Right renal pelvis (tissue), 4 donors: ENCODE data around the gene NINL. TPM values are rescaled to one million over a fixed set of nuclear protein-coding genes. Genes with fewer than 3 reads are reported as not detected.
"Not testable (repeated sequence)": the region's sequence is repeated elsewhere in the genome, so short reads cannot be mapped to it uniquely, and the experiment has no call there.

Experiments used
- DNase-seq, 4 donors: peaks; one replicate each; pipeline ENCODE4 v3.0.0-alpha.2; 2013; ENCODE audit warnings: low read depth in 4 of 4, low spot score in 3 of 4, missing footprints in 1 of 4
- polyA plus RNA-seq, 4 donors: library from polyadenylated mRNA; unstranded; fragments of 120-200 nt; gene quantifications; one replicate each; pipeline ENCODE4 v1.2.1, GENCODE V29; 2013; ENCODE audit not compliant: insufficient read length in 4 of 4

Gene NINL
- polyA plus RNA-seq, 4 donors, result 35.5 to 45.0 (median 40.0) TPM

GRCh38 chr20:25507385-25508082 is 77.8 kb downstream of the NINL start:
- no peak for DNase-seq

GRCh38 chr20:25504366-25505135 is 80.8 kb downstream of the NINL start:
- no peak for DNase-seq

- DNase-seq, result no peak
Measured at GRCh38 chr20:25503936-25504335, 81.4 kb downstream of the NINL start.

- DNase-seq, result not testable (repeated sequence)
Measured at GRCh38 chr20:25503051-25503639, 82.2 kb downstream of the NINL start.

- DNase-seq, result no peak
Measured at GRCh38 chr20:25500880-25501351, 84.4 kb downstream of the NINL start.

- no peak for DNase-seq
Measured at GRCh38 chr20:25499855-25500434, 85.4 kb downstream of the NINL start.

- DNase-seq, result no peak
Measured at GRCh38 chr20:25499031-25499430, 86.3 kb downstream of the NINL start.

- DNase-seq, result no peak
Measured at GRCh38 chr20:25498280-25498606, 87.1 kb downstream of the NINL start.

- DNase-seq, result no peak
Measured at GRCh38 chr20:25497586-25498279, 87.6 kb downstream of the NINL start.

- no peak for DNase-seq
Measured at GRCh38 chr20:25496968-25497401, 88.3 kb downstream of the NINL start.

GRCh38 chr20:25496165-25496967 is 89.0 kb downstream of the NINL start:
- DNase-seq, result no peak

- no peak for DNase-seq
Measured at GRCh38 chr20:25495189-25495824, 90.0 kb downstream of the NINL start.

- no peak for DNase-seq
Measured at GRCh38 chr20:25494506-25495188, 90.7 kb downstream of the NINL start.

- no peak for DNase-seq
Measured at GRCh38 chr20:25493748-25494505, 91.4 kb downstream of the NINL start.

GRCh38 chr20:25493137-25493536 is 92.2 kb downstream of the NINL start:
- no peak for DNase-seq

GRCh38 chr20:25491446-25492038 is 93.8 kb downstream of the NINL start:
- no peak for DNase-seq

- no peak for DNase-seq
Measured at GRCh38 chr20:25490656-25491445, 94.5 kb downstream of the NINL start.
